Astrocyte (in vitro differentiated cells and primary cell): ENCODE results near the gene CDH13. TPM values are rescaled to one million over a fixed set of nuclear protein-coding genes. Genes with fewer than 3 reads are reported as not detected.

Experiments used
- DNase-seq: peaks from one replicate; pipeline ENCODE4 v3.0.0-alpha.2; 2010; ENCODE audit warnings: low read depth
- FAIRE-seq: peaks from 2 replicates; lab custom pipeline; 2011; peaks lifted over from hg19 to GRCh38; lab: Jason Lieb, UNC
- H2AFZ ChIP-seq: 2 replicates; pipeline ENCODE4 v1.6.0; 2012; ENCODE audit warnings: low read depth, low read length, inconsistent platforms
- H3K27ac ChIP-seq: 2 replicates; pipeline ENCODE4 v1.5.1; 2011; ENCODE audit warnings: low read depth, low read length, inconsistent platforms
- H3K27me3 ChIP-seq: 2 replicates; pipeline ENCODE4 v1.6.0; 2011; ENCODE audit warnings: low read length, inconsistent platforms; ENCODE audit not compliant: insufficient read depth
- H3K36me3 ChIP-seq: 2 replicates; pipeline ENCODE4 v1.5.1; 2011; ENCODE audit warnings: low read length, inconsistent platforms; ENCODE audit not compliant: insufficient read depth
- H3K4me1 ChIP-seq: 2 replicates; pipeline ENCODE4 v1.5.1; 2011; ENCODE audit warnings: low read length, inconsistent platforms; ENCODE audit not compliant: insufficient read depth
- H3K4me2 ChIP-seq: 2 replicates; pipeline ENCODE4 v1.6.0; 2012; ENCODE audit warnings: low read length, inconsistent platforms
- H3K4me3 ChIP-seq: 2 replicates; pipeline ENCODE4 v1.5.1; 2011; ENCODE audit warnings: low read depth, mild to moderate bottlenecking, low read length, inconsistent platforms; ENCODE audit not compliant: insufficient read depth
- H3K79me2 ChIP-seq: 2 replicates; pipeline ENCODE4 v1.6.0; 2012; ENCODE audit warnings: mild to moderate bottlenecking, low read length, inconsistent platforms; ENCODE audit not compliant: insufficient read depth
- H3K9ac ChIP-seq: 2 replicates; pipeline ENCODE4 v1.6.0; 2012; ENCODE audit warnings: mild to moderate bottlenecking, low read length, inconsistent platforms
- H3K9me3 ChIP-seq: 2 replicates; pipeline ENCODE4 v1.5.1; 2012; ENCODE audit warnings: low read depth, mild to moderate bottlenecking, low read length, inconsistent platforms; ENCODE audit not compliant: insufficient read depth
- H4K20me1 ChIP-seq: 2 replicates; pipeline ENCODE4 v1.6.0; 2012; ENCODE audit warnings: low read length, inconsistent platforms; ENCODE audit not compliant: insufficient read depth
- H3K27ac Mint-ChIP-seq: one replicate; pipeline ENCODE4 v1.8.0; 2021; ENCODE audit warnings: mild to moderate bottlenecking, mixed read lengths; ENCODE audit not compliant: unreplicated experiment
- H3K27me3 Mint-ChIP-seq: one replicate; pipeline ENCODE4 v1.8.0; 2021; ENCODE audit warnings: low read depth, mixed read lengths; ENCODE audit not compliant: unreplicated experiment
- H3K36me3 Mint-ChIP-seq: one replicate; pipeline ENCODE4 v1.8.0; 2021; ENCODE audit warnings: low read depth, mixed read lengths; ENCODE audit not compliant: unreplicated experiment
- H3K4me1 Mint-ChIP-seq: one replicate; pipeline ENCODE4 v1.8.0; 2021; ENCODE audit warnings: low read depth, mixed read lengths; ENCODE audit not compliant: unreplicated experiment
- H3K4me3 Mint-ChIP-seq: one replicate; pipeline ENCODE4 v1.8.0; 2021; ENCODE audit warnings: mild to moderate bottlenecking, moderate library complexity, mixed read lengths; ENCODE audit not compliant: unreplicated experiment
- H3K9me3 Mint-ChIP-seq: one replicate; pipeline ENCODE4 v1.8.0; 2021; ENCODE audit warnings: mild to moderate bottlenecking, mixed read lengths; ENCODE audit not compliant: unreplicated experiment
- CTCF ChIP-seq: IDR thresholded peaks from 2 replicates; pipeline ENCODE4 v1.5.1; 2011; ENCODE audit warnings: low read depth, mild to moderate bottlenecking, inconsistent platforms, low read length, moderate library complexity; ENCODE audit not compliant: insufficient read depth
- EZH2 ChIP-seq: IDR thresholded peaks from 2 replicates; pipeline ENCODE4 v1.6.1; 2012; ENCODE audit warnings: mild to moderate bottlenecking, low read length, inconsistent platforms; ENCODE audit not compliant: insufficient read depth
- total RNA-seq: library from RNA; stranded (reverse); gene quantifications from 2 replicates; pipeline ENCODE4 v1.2.1, GENCODE V29; 2021

The CDH13 gene
- total RNA-seq, 1 donor from 2014 or later = 41.7 TPM

DNA sequence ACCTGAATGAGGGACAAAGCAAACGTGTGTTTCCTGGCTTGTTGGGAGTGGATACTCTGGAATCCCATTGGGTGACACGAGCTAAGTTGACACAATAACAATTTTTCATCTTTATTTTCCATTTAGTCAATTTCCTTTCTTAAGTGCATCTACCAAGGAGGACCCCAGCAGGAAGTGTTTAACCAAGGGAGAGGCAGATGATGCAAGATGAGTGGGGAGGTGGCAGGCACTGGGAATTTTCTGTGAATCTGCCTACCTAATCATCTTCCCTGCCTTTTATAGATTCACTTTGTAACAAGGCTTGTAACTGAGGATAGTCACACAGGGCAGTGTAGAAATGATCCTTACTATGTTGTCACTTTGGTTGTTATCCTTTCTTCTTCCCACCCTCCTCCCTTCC lies 863.3 kb downstream of the CDH13 start:
- H3K27ac Mint-ChIP-seq = no peak overlapping the region
- no peak overlapping the region for H3K4me3 ChIP-seq
- DNase-seq (no peak), FAIRE-seq (no peak)
- H3K79me2 ChIP-seq = no peaks in the 10 kb centered on the region
- H3K36me3 Mint-ChIP-seq = no peaks in the 10 kb centered on the region
- TF ChIP-seq EZH2 (no peak), CTCF (no peak)
- no peaks in the 10 kb centered on the region for H3K9me3 ChIP-seq
- no peaks in the 10 kb centered on the region for H4K20me1 ChIP-seq
- no peaks in the 10 kb centered on the region for H3K4me1 Mint-ChIP-seq
- H3K4me2 ChIP-seq = no peak overlapping the region
- H2AFZ ChIP-seq = no peak overlapping the region
- no peaks in the 10 kb centered on the region for H3K9me3 Mint-ChIP-seq
- H3K4me3 Mint-ChIP-seq = no peak overlapping the region
- H3K9ac ChIP-seq = no peak overlapping the region
- no peaks in the 10 kb centered on the region for H3K4me1 ChIP-seq
- no peaks in the 10 kb centered on the region for H3K36me3 ChIP-seq
- peaks cover 16% of the 10 kb centered on the region for H3K27me3 Mint-ChIP-seq
- no peaks in the 10 kb centered on the region for H3K27me3 ChIP-seq
- H3K27ac ChIP-seq = no peak overlapping the region

- no peaks in the 10 kb centered on the region for H3K27me3 ChIP-seq
- no peak overlapping the region for H3K9ac ChIP-seq
- H3K4me2 ChIP-seq = no peak overlapping the region
- no peaks in the 10 kb centered on the region for H3K36me3 Mint-ChIP-seq
- no peaks in the 10 kb centered on the region for H3K79me2 ChIP-seq
- no peak overlapping the region for H3K27ac Mint-ChIP-seq
- H3K4me3 Mint-ChIP-seq = no peak overlapping the region
- no peak overlapping the region for H2AFZ ChIP-seq
- H3K9me3 ChIP-seq = no peaks in the 10 kb centered on the region
- H4K20me1 ChIP-seq = no peaks in the 10 kb centered on the region
- H3K4me1 Mint-ChIP-seq = no peaks in the 10 kb centered on the region
- FAIRE-seq (no peak), DNase-seq (no peak)
- H3K9me3 Mint-ChIP-seq = no peaks in the 10 kb centered on the region
- H3K4me1 ChIP-seq = no peaks in the 10 kb centered on the region
- no peak overlapping the region for H3K4me3 ChIP-seq
- H3K27me3 Mint-ChIP-seq = peaks cover 5% of the 10 kb centered on the region
- TF ChIP-seq EZH2 = no peak
- no peak overlapping the region for H3K27ac ChIP-seq
- no peaks in the 10 kb centered on the region for H3K36me3 ChIP-seq
These were observed 867.7 kb downstream of the CDH13 start for GRCh38 chr16:83494459-83494858.

DNA sequence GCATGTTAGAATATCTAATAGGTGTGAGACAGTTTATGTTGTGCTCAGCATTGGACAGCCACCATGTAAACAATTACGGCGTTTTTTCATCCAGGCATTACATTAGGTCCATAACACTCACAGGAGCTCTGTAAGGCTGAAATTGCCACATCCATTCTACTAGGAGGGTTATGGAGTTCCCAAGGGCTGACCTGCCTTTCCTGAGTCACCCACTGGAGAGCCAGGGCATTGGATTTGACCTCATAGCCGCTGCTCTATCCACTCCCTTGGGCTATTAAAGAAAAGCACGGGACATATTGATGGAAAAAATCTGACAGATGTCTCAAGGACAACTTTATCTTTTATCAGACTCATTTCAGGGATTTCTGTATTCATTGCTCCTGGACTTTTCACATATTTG lies 874.7 kb downstream of the CDH13 start:
- Mint-ChIP-seq H3K27me3 (peaks cover 28% of the 10 kb centered on the region), H3K36me3 (peaks cover 1% of the 10 kb centered on the region), H3K9me3 (no peaks in the 10 kb centered on the region), H3K27ac (no peak overlapping the region), H3K4me3 (no peak overlapping the region), H3K4me1 (no peaks in the 10 kb centered on the region)
- no peak overlapping the region for H3K9ac ChIP-seq
- H3K79me2 ChIP-seq = no peaks in the 10 kb centered on the region
- H2AFZ ChIP-seq = no peak overlapping the region
- no peaks in the 10 kb centered on the region for H3K9me3 ChIP-seq
- H3K4me3 ChIP-seq = no peak overlapping the region
- FAIRE-seq = no peak
- no peaks in the 10 kb centered on the region for H4K20me1 ChIP-seq
- TF ChIP-seq CTCF (no peak), EZH2 (no peak)
- H3K36me3 ChIP-seq = no peaks in the 10 kb centered on the region
- no peak overlapping the region for H3K27ac ChIP-seq
- DNase-seq = no peak
- no peak overlapping the region for H3K4me2 ChIP-seq
- H3K27me3 ChIP-seq = no peaks in the 10 kb centered on the region
- no peaks in the 10 kb centered on the region for H3K4me1 ChIP-seq
